Thyroid gland (tissue), 4 donors: ENCODE data around the gene SVIL. TPM values are rescaled to one million over a fixed set of nuclear protein-coding genes. Genes with fewer than 3 reads are reported as not detected.

Experiments used
- DNase-seq, 2 donors: peaks; one replicate each; pipeline ENCODE4 v3.0.0-alpha.2; 2019
- H3K27ac ChIP-seq, 3 donors: fragments of 200-600 bp; sonication (generic); 1 replicate in 2 of 3; 2 replicates in 1 of 3; pipeline ENCODE4 v1.5.1; 2016 to 2019; ENCODE audit warnings: mild to moderate bottlenecking in 1 of 3, moderate library complexity in 1 of 3
- H3K27me3 ChIP-seq: fragments of 200-600 bp; sonication (generic); one replicate; pipeline ENCODE4 v1.5.1; 2019
- H3K36me3 ChIP-seq, 2 donors: fragments of 200-600 bp; sonication (generic); one replicate each; pipeline ENCODE4 v1.5.1; 2016 to 2019
- H3K4me1 ChIP-seq, 2 donors: fragments of 200-600 bp; sonication (generic); one replicate each; pipeline ENCODE4 v1.5.1; 2017 to 2019
- H3K4me3 ChIP-seq, 3 donors: fragments of 200-600 bp; sonication (generic); replicated peaks in 1 of 3; 1 replicate in 2 of 3; 2 replicates in 1 of 3; pipeline ENCODE4 v1.5.1; 2016; ENCODE audit warnings: mild to moderate bottlenecking in 1 of 3
- H3K9me3 ChIP-seq: fragments of 200-600 bp; sonication (generic); one replicate; pipeline ENCODE4 v1.5.1; 2017
- CTCF ChIP-seq, 6 experiments: fragments of 200-600 bp in 3 of 6; fragments of 450-650 bp in 3 of 6; sonication (generic) in 3 of 6; IDR thresholded peaks; one replicate each; pipeline ENCODE4 v1.5.1; 2016 to 2019; ENCODE audit warnings: antibody characterized with exemption in 6 of 6, mild to moderate bottlenecking in 2 of 6, inconsistent platforms in 1 of 6, moderate library complexity in 1 of 6
- POLR2A ChIP-seq, 2 donors: fragments of 450-650 bp; IDR thresholded peaks; one replicate each; pipeline ENCODE4 v1.6.1; 2017; ENCODE audit warnings: antibody characterized with exemption in 2 of 2, mild to moderate bottlenecking in 2 of 2, moderate library complexity in 1 of 2
- whole genome bisulfite sequencing, 2 donors: methylation state at CpG; one replicate each; pipeline ENCODE4 v1.1.5; 2017; 5-methylcytosine and 5-hydroxymethylcytosine counted together
- intact Hi-C: fragments of 100-400 bp; cut with DNase I; formaldehyde crosslinking; loops from one replicate; pipeline ENCODE4 v1.15.1; 2023
- total RNA-seq, 4 donors: library from RNA; depleted of rRNA; stranded (reverse); fragments of >200 nt; gene quantifications; one replicate each; pipeline ENCODE4 v1.2.3, GENCODE V29; 2016

SVIL gene
- total RNA-seq, 4 donors from 2014 or later: 59.9 to 211 (median 134) TPM

GRCh38 chr10:29622382-29622922 lies 12.3 kb downstream of the SVIL start:
- no peaks in the 10 kb centered on the region for H3K36me3 ChIP-seq
- no peak overlapping the region for H3K4me3 ChIP-seq
- no peak for DNase-seq
- WGBS, 2 donors: 61 to 62% methylated on average over 14 of the region's 14 CpGs
- peak overlapping the region in 1 of 3 donors; percentile 3 for H3K27ac ChIP-seq
- H3K27me3 ChIP-seq: no peaks in the 10 kb centered on the region
- intact Hi-C loops: no loop called here
- H3K9me3 ChIP-seq: no peaks in the 10 kb centered on the region
- peaks cover 36 to 53% of the 10 kb centered on the region in 2 donors for H3K4me1 ChIP-seq
- TF ChIP-seq CTCF (IDR thresholded peaks at IDR 0.05): no peak

- peak in 1 of 2 donors; percentile 44 for DNase-seq
- intact Hi-C loops: no loop called here
- no peak overlapping the region for H3K4me3 ChIP-seq
- no peaks in the 10 kb centered on the region for H3K9me3 ChIP-seq
- H3K27ac ChIP-seq: peak overlapping the region in 2 of 3 donors; percentile 11 to 22
- H3K27me3 ChIP-seq: no peaks in the 10 kb centered on the region
- no peak for TF ChIP-seq POLR2A (IDR thresholded peaks at IDR 0.05)
- no peak for TF ChIP-seq CTCF (IDR thresholded peaks at IDR 0.05)
- WGBS, 2 donors: 60 to 66% methylated on average over 7 of the region's 7 CpGs
- H3K4me1 ChIP-seq: peaks cover 34 to 52% of the 10 kb centered on the region in 2 donors
- H3K36me3 ChIP-seq: no peaks in the 10 kb centered on the region
Measured at GRCh38 chr10:29621161-29621560, 13.6 kb downstream of the SVIL start.

- intact Hi-C loops: no loop called here
- TF ChIP-seq CTCF (IDR thresholded peaks at IDR 0.05) (no peak), POLR2A (IDR thresholded peaks at IDR 0.05) (no peak)
- no peak overlapping the region for H3K4me3 ChIP-seq
- H3K27me3 ChIP-seq: no peaks in the 10 kb centered on the region
- WGBS, 2 donors: 84 to 89% methylated on average over 5 of the region's 5 CpGs
- DNase-seq: no peak
- no peaks in the 10 kb centered on the region for H3K9me3 ChIP-seq
- peaks cover 34 to 52% of the 10 kb centered on the region in 2 donors for H3K4me1 ChIP-seq
- no peaks in the 10 kb centered on the region for H3K36me3 ChIP-seq
- no peak overlapping the region for H3K27ac ChIP-seq
Measured at GRCh38 chr10:29620112-29620690, 14.6 kb downstream of the SVIL start.

GRCh38 chr10:29619241-29619669 lies 15.5 kb downstream of the SVIL start:
- WGBS, 2 donors: 63 to 81% methylated on average over 5 of the region's 5 CpGs
- peak overlapping the region; percentile 75 to 88 (median 86) for H3K27ac ChIP-seq
- no peak overlapping the region for H3K4me3 ChIP-seq
- no peak for DNase-seq
- no peaks in the 10 kb centered on the region for H3K36me3 ChIP-seq
- H3K9me3 ChIP-seq: no peaks in the 10 kb centered on the region
- no peak for TF ChIP-seq POLR2A (IDR thresholded peaks at IDR 0.05)
- TF ChIP-seq CTCF (IDR thresholded peaks at IDR 0.05): no peak
- intact Hi-C loops: no loop called here
- no peaks in the 10 kb centered on the region for H3K27me3 ChIP-seq
- peaks cover 36 to 52% of the 10 kb centered on the region in 2 donors for H3K4me1 ChIP-seq

- no peak overlapping the region for H3K4me3 ChIP-seq
- peaks cover 35 to 52% of the 10 kb centered on the region in 2 donors for H3K4me1 ChIP-seq
- no peak for TF ChIP-seq POLR2A (IDR thresholded peaks at IDR 0.05)
- no peak for TF ChIP-seq CTCF (IDR thresholded peaks at IDR 0.05)
- no peaks in the 10 kb centered on the region for H3K36me3 ChIP-seq
- peak overlapping the region; percentile 75 to 88 (median 86) for H3K27ac ChIP-seq
- H3K27me3 ChIP-seq: no peaks in the 10 kb centered on the region
- 53 to 62% methylated on average over 14 of the region's 14 CpGs for WGBS, 2 donors
- intact Hi-C loops: no loop called here
- peak; percentile 68 to 78 for DNase-seq
- no peaks in the 10 kb centered on the region for H3K9me3 ChIP-seq
Measured at GRCh38 chr10:29618341-29619171, 16.2 kb downstream of the SVIL start.
